Measurements from ENCODE around the gene DENND5B.

GRCh38 chr12:31355747-31356107, 235.2 kb downstream of the DENND5B start:
- no peak for TF ChIP-seq POLR2A (IDR thresholded peaks at IDR 0.05)
- no peak for TF ChIP-seq CTCF (IDR thresholded peaks at IDR 0.05)

Measured in Peyer's patch (tissue), 4 donors.